GM19455 (cell line): Measurements from ENCODE around the gene PIGBOS1.
"Not testable (repeated sequence)": the region's sequence is repeated elsewhere in the genome, so short reads cannot be mapped to it uniquely, and the experiment has no call there.

Experiments
- ATAC-seq: cut with Tn5 transposase; IDR thresholded peaks from one replicate; pipeline ENCODE4 v1.9.1; 2021; ENCODE audit not compliant: unreplicated experiment

The PIGBOS1 gene

GRCh38 chr15:55297315-55297714 lies 21.6 kb downstream of the PIGBOS1 start:
- no peak for ATAC-seq

GRCh38 chr15:55290528-55291057 lies 28.3 kb downstream of the PIGBOS1 start:
- peak; percentile 82 for ATAC-seq

GRCh38 chr15:55289746-55290527 lies 29.0 kb downstream of the PIGBOS1 start, which contains the start of gene RAB27A:
Gene RAB27A, minus strand, starts transcription at chr15:55289813. Its CDS starts 54,879 bp downstream, at chr15:55234934.
- ATAC-seq, result peak; percentile 67

GRCh38 chr15:55289011-55289745 lies 29.7 kb downstream of the PIGBOS1 start:
- peak; percentile 44 for ATAC-seq

GRCh38 chr15:55288006-55288717 lies 30.8 kb downstream of the PIGBOS1 start:
- ATAC-seq, result no peak

- ATAC-seq, result not testable (repeated sequence)
These were observed 32.3 kb downstream of the PIGBOS1 start for GRCh38 chr15:55286442-55287189.

- ATAC-seq, result no peak
These were observed 34.5 kb downstream of the PIGBOS1 start for GRCh38 chr15:55284426-55284825.

- ATAC-seq, result no peak
These were observed 35.4 kb downstream of the PIGBOS1 start for GRCh38 chr15:55283379-55284147.

- ATAC-seq, result no peak
These were observed 36.6 kb downstream of the PIGBOS1 start for GRCh38 chr15:55282284-55282833.

- no peak for ATAC-seq
These were observed 37.2 kb downstream of the PIGBOS1 start for GRCh38 chr15:55281517-55282228.

GRCh38 chr15:55280589-55280988 lies 38.3 kb downstream of the PIGBOS1 start:
- ATAC-seq, result not testable (repeated sequence)

- peak; percentile 86 for ATAC-seq
These were observed 39.1 kb downstream of the PIGBOS1 start for GRCh38 chr15:55279746-55280351.

GRCh38 chr15:55279100-55279745 lies 39.7 kb downstream of the PIGBOS1 start:
- no peak for ATAC-seq

- ATAC-seq, result no peak
These were observed 41.2 kb downstream of the PIGBOS1 start for GRCh38 chr15:55277715-55278114.

- peak; percentile 48 for ATAC-seq
These were observed 41.8 kb downstream of the PIGBOS1 start for GRCh38 chr15:55277116-55277564.

- no peak for ATAC-seq
These were observed 42.6 kb downstream of the PIGBOS1 start for GRCh38 chr15:55276324-55276723.

GRCh38 chr15:55270291-55270690 lies 48.6 kb downstream of the PIGBOS1 start:
- no peak for ATAC-seq

- ATAC-seq, result no peak
These were observed 50.7 kb downstream of the PIGBOS1 start for GRCh38 chr15:55268176-55268695.
